Suprapubic skin (tissue), 4 donors: ENCODE results near the gene ARRDC5.

Experiments used
- EP300 ChIP-seq: sonication (generic); formaldehyde crosslinking; IDR thresholded peaks from one replicate; pipeline ENCODE4 v1.6.1; 2017; ENCODE audit warnings: antibody characterized with exemption
- POLR2A ChIP-seq, 2 donors: fragments of 450-650 bp; IDR thresholded peaks; one replicate each; pipeline ENCODE4 v1.6.1; 2017; ENCODE audit warnings: antibody characterized with exemption in 2 of 2, mild to moderate bottlenecking in 2 of 2, moderate library complexity in 2 of 2
- POLR2AphosphoS5 ChIP-seq, 3 donors: sonication (generic); formaldehyde crosslinking; IDR thresholded peaks; one replicate each; pipeline ENCODE4 v1.6.1; 2017; ENCODE audit warnings: antibody characterized with exemption in 3 of 3
- TF ChIP-seq, protein P1 (sequence below), 2 donors: fragments of 200-600 bp in 1 of 2; fragments of 450-650 bp in 1 of 2; sonication (generic) in 1 of 2; IDR thresholded peaks; one replicate each; pipeline ENCODE4 v1.5.1; 2016 to 2019; ENCODE audit warnings: antibody characterized with exemption in 2 of 2, mild to moderate bottlenecking in 1 of 2, moderate library complexity in 1 of 2

DNA sequence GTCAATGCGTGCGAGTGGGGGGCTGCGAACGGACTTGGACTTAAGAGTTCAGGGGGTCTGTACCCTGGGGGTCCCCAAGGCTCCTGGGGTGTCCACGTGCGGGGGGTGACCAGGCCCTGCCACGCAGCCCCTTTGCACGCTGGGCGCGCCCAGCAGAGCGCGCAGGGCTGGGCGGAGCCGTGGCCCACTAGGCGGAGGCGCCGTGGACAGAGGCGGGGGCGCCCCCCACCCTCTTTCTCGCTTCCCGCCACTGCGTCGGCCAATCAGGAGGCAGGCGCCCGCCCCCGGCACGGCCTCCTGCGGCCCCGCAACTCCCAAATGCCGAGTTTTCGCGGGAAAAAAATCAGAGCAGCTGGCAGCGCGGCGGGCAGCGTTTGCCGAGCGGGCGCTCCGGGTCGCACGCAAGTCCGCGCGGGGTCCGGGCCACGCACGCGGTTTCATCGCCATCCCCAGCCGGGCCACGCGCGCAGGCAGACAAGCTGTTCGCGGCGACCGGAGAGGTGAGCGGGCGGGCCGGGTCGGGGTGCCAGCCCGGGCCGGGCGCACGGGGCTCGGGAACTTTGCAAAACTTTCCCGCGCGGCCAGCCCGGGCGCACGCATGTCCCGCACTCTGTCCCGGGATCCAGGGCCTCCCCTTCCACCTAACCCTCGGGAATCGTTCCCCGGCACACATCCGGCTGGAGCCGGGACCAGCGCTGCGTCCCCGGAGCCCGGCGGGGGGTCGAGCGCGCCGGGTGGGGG lies 6.6 kb upstream of the ARRDC5 start, which contains the start of gene UHRF1:
- TF ChIP-seq POLR2A (IDR thresholded peaks at IDR 0.05): no peak
- TF ChIP-seq, protein P1, sequence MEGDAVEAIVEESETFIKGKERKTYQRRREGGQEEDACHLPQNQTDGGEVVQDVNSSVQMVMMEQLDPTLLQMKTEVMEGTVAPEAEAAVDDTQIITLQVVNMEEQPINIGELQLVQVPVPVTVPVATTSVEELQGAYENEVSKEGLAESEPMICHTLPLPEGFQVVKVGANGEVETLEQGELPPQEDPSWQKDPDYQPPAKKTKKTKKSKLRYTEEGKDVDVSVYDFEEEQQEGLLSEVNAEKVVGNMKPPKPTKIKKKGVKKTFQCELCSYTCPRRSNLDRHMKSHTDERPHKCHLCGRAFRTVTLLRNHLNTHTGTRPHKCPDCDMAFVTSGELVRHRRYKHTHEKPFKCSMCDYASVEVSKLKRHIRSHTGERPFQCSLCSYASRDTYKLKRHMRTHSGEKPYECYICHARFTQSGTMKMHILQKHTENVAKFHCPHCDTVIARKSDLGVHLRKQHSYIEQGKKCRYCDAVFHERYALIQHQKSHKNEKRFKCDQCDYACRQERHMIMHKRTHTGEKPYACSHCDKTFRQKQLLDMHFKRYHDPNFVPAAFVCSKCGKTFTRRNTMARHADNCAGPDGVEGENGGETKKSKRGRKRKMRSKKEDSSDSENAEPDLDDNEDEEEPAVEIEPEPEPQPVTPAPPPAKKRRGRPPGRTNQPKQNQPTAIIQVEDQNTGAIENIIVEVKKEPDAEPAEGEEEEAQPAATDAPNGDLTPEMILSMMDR (IDR thresholded peaks at IDR 0.05): no peak
- TF ChIP-seq EP300: no peak
- no peak for TF ChIP-seq POLR2AphosphoS5 (IDR thresholded peaks at IDR 0.05)
